Thyroid gland (tissue), 4 donors: Measurements from ENCODE around the gene KMT2E. TPM values are rescaled to one million over a fixed set of nuclear protein-coding genes. Genes with fewer than 3 reads are reported as not detected.
A peak's percentile ranks its signal among the peaks of the same experiment; 100 is the strongest.

ENCODE experiments used
- DNase-seq, 2 donors: peaks; one replicate each; pipeline ENCODE4 v3.0.0-alpha.2; 2019
- H3K27ac ChIP-seq, 3 donors: fragments of 200-600 bp; sonication (generic); 1 replicate in 2 of 3; 2 replicates in 1 of 3; pipeline ENCODE4 v1.5.1; 2016 to 2019; ENCODE audit warnings: mild to moderate bottlenecking in 1 of 3, moderate library complexity in 1 of 3
- H3K27me3 ChIP-seq: fragments of 200-600 bp; sonication (generic); one replicate; pipeline ENCODE4 v1.5.1; 2019
- H3K36me3 ChIP-seq, 2 donors: fragments of 200-600 bp; sonication (generic); one replicate each; pipeline ENCODE4 v1.5.1; 2016 to 2019
- H3K4me1 ChIP-seq, 2 donors: fragments of 200-600 bp; sonication (generic); one replicate each; pipeline ENCODE4 v1.5.1; 2017 to 2019
- H3K4me3 ChIP-seq, 3 donors: fragments of 200-600 bp; sonication (generic); replicated peaks in 1 of 3; 1 replicate in 2 of 3; 2 replicates in 1 of 3; pipeline ENCODE4 v1.5.1; 2016; ENCODE audit warnings: mild to moderate bottlenecking in 1 of 3
- H3K9me3 ChIP-seq: fragments of 200-600 bp; sonication (generic); one replicate; pipeline ENCODE4 v1.5.1; 2017
- POLR2A ChIP-seq, 2 donors: fragments of 450-650 bp; IDR thresholded peaks; one replicate each; pipeline ENCODE4 v1.6.1; 2017; ENCODE audit warnings: antibody characterized with exemption in 2 of 2, mild to moderate bottlenecking in 2 of 2, moderate library complexity in 1 of 2
- WGBS, 2 donors: methylation state at CpG; one replicate each; pipeline ENCODE4 v1.1.5; 2017; 5-methylcytosine and 5-hydroxymethylcytosine counted together
- intact Hi-C: fragments of 100-400 bp; cut with DNase I; formaldehyde crosslinking; loops from one replicate; pipeline ENCODE4 v1.15.1; 2023
- total RNA-seq, 4 donors: library from RNA; depleted of rRNA; stranded (reverse); fragments of >200 nt; gene quantifications; one replicate each; pipeline ENCODE4 v1.2.3, GENCODE V29; 2016
- TF ChIP-seq, protein P1 (sequence below), 6 experiments: fragments of 200-600 bp in 3 of 6; fragments of 450-650 bp in 3 of 6; sonication (generic) in 3 of 6; IDR thresholded peaks; one replicate each; pipeline ENCODE4 v1.5.1; 2016 to 2019; ENCODE audit warnings: antibody characterized with exemption in 6 of 6, mild to moderate bottlenecking in 2 of 6, inconsistent platforms in 1 of 6, moderate library complexity in 1 of 6

Gene KMT2E
- total RNA-seq, 4 donors from 2014 or later = 111 to 181 (median 160) TPM

DNA sequence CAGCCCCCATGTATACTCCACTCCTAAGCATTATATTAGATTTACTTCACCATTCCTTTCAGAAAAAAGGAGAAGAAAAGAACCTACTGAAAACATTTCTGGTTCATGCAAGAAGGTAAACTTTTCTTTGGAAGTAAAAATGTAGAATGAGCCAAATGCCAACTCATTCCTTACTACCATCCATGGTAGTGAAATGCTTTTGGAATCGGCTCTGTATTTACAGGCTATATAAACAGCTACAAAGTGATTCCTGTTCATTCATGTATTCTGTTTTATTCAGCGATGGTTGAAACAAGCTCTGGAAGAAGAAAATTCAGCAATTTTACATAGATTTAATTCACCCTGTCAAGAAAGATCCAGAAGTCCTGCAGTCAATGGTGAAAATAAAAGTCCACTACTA, 91.6 kb downstream of the KMT2E start:
- Histone ChIP-seq H3K4me1 (peaks cover 0 to 8% of the 10 kb centered on the region in 2 donors), H3K9me3 (no peaks in the 10 kb centered on the region), H3K27me3 (no peaks in the 10 kb centered on the region), H3K36me3 (peaks cover 45 to 54% of the 10 kb centered on the region in 2 donors), H3K27ac (peak overlapping the region in 2 of 3 donors; percentile 5 to 42), H3K4me3 (no peak overlapping the region)
- DNase-seq = no peak
- 33 to 56% methylated on average over 2 of the region's 2 CpGs for WGBS, 2 donors
- intact Hi-C loops = loop anchor here (10.0 kb wide), 1 partner anchor 121 kb away; no protein-coding TSS in a partner anchor
- TF ChIP-seq, protein P1, sequence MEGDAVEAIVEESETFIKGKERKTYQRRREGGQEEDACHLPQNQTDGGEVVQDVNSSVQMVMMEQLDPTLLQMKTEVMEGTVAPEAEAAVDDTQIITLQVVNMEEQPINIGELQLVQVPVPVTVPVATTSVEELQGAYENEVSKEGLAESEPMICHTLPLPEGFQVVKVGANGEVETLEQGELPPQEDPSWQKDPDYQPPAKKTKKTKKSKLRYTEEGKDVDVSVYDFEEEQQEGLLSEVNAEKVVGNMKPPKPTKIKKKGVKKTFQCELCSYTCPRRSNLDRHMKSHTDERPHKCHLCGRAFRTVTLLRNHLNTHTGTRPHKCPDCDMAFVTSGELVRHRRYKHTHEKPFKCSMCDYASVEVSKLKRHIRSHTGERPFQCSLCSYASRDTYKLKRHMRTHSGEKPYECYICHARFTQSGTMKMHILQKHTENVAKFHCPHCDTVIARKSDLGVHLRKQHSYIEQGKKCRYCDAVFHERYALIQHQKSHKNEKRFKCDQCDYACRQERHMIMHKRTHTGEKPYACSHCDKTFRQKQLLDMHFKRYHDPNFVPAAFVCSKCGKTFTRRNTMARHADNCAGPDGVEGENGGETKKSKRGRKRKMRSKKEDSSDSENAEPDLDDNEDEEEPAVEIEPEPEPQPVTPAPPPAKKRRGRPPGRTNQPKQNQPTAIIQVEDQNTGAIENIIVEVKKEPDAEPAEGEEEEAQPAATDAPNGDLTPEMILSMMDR (IDR thresholded peaks at IDR 0.05) = no peak
- no peak for TF ChIP-seq POLR2A (IDR thresholded peaks at IDR 0.05)

DNA sequence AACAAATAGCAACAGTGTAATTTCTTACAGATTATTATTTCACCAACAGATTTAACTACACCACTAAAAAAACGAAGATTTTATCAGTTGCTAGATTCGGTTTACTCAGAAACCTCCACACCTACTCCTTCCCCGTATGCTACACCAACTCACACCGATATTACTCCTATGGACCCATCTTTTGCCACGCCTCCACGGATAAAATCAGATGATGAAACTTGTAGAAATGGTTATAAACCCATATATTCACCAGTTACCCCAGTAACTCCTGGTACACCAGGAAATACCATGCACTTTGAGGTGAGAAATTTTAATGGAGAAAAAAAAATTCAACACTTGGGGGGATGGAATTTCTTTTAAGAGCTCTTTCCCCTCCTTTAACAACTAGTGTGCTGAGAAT, 92.5 kb downstream of the KMT2E start:
- H3K4me3 ChIP-seq = no peak overlapping the region
- H3K4me1 ChIP-seq = peaks cover 0 to 8% of the 10 kb centered on the region in 2 donors
- peaks cover 52 to 55% of the 10 kb centered on the region in 2 donors for H3K36me3 ChIP-seq
- DNase-seq = no peak
- WGBS, 2 donors = 86 to 93% methylated on average over 6 of the region's 6 CpGs
- no peak overlapping the region for H3K27ac ChIP-seq
- TF ChIP-seq, protein P1 (IDR thresholded peaks at IDR 0.05) = no peak
- TF ChIP-seq POLR2A (IDR thresholded peaks at IDR 0.05) = no peak
- no peaks in the 10 kb centered on the region for H3K9me3 ChIP-seq
- H3K27me3 ChIP-seq = no peaks in the 10 kb centered on the region
- intact Hi-C loops = loop anchor here (10.0 kb wide), 1 partner anchor 122 kb away; no protein-coding TSS in a partner anchor

DNA sequence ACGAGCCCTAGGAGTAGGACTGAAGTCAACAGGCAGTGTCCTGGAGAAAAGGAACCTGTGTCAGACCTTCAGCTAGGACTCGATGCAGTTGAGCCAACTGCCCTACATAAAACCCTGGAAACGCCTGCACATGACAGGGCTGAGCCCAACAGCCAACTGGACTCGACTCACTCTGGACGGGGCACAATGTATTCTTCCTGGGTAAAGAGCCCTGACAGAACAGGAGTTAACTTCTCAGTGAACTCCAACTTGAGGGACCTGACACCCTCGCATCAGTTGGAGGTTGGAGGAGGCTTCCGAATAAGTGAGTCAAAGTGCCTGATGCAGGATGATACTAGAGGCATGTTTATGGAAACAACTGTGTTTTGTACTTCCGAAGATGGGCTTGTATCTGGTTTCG, 93.5 kb downstream of the KMT2E start:
- Histone ChIP-seq H3K36me3 (peaks cover 58 to 65% of the 10 kb centered on the region in 2 donors), H3K27me3 (no peaks in the 10 kb centered on the region), H3K4me1 (peaks cover 0 to 13% of the 10 kb centered on the region in 2 donors), H3K27ac (no peak overlapping the region), H3K4me3 (no peak overlapping the region), H3K9me3 (no peaks in the 10 kb centered on the region)
- no peak for TF ChIP-seq POLR2A (IDR thresholded peaks at IDR 0.05)
- TF ChIP-seq, protein P1 (IDR thresholded peaks at IDR 0.05) = no peak
- WGBS, 2 donors = 93 to 98% methylated on average over 9 of the region's 9 CpGs
- intact Hi-C loops = loop anchor here (10.0 kb wide), 1 partner anchor 123 kb away; no protein-coding TSS in a partner anchor
- DNase-seq = no peak

DNA sequence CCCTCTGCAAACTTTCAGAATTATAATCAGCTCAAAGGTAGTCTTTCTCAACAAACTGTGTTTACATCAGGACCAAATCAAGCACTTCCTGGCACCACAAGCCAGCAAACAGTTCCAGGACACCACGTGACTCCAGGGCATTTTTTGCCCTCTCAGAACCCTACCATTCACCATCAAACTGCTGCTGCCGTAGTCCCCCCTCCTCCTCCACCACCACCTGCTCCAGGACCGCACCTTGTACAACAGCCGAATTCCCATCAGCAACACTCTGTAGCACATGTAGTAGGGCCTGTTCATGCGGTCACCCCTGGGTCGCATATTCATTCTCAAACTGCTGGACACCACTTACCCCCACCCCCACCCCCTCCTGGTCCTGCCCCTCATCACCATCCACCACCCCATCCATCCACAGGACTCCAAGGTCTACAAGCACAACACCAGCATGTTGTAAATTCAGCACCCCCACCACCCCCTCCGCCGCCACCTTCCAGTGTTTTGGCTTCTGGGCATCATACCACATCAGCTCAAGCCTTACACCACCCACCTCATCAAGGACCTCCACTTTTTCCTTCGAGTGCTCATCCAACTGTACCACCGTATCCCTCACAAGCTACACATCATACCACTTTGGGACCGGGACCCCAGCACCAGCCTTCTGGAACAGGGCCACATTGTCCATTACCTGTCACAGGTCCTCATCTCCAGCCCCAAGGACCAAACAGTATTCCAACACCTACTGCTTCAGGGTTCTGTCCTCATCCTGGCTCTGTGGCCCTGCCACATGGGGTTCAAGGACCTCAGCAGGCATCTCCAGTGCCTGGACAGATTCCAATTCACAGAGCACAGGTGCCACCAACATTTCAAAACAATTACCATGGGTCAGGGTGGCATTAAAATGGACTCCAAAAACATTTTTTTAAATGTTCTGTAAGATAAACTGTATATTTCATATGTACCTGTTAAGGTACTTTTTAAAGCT, 98.7 kb downstream of the KMT2E start:
- no peak for TF ChIP-seq POLR2A (IDR thresholded peaks at IDR 0.05)
- TF ChIP-seq, protein P1 (IDR thresholded peaks at IDR 0.05) = no peak
- H3K27ac ChIP-seq = peak overlapping the region in 2 of 3 donors; percentile 6 to 35
- H3K4me1 ChIP-seq = peaks cover 0 to 11% of the 10 kb centered on the region in 2 donors
- H3K27me3 ChIP-seq = no peaks in the 10 kb centered on the region
- H3K4me3 ChIP-seq = no peak overlapping the region
- H3K9me3 ChIP-seq = no peaks in the 10 kb centered on the region
- intact Hi-C loops = no loop called here
- DNase-seq = no peak
- WGBS, 2 donors = 86 to 88% methylated on average over 11 of the region's 11 CpGs
- H3K36me3 ChIP-seq = peaks cover 52 to 58% of the 10 kb centered on the region in 2 donors
